GM12864 (cell line): ENCODE results near the gene KMT2A.
"Not testable (repeated sequence)": the region's sequence is repeated elsewhere in the genome, so short reads cannot be mapped to it uniquely, and the experiment has no call there.

Source experiments
- DNase-seq: peaks from one replicate; pipeline ENCODE4 v3.0.0-alpha.2; 2011; ENCODE audit warnings: low read depth
- H3K4me3 ChIP-seq: 2 replicates; pipeline ENCODE4 v1.5.1; 2011; ENCODE audit warnings: mild to moderate bottlenecking, low read depth, low read length, control low read depth
- CTCF ChIP-seq: IDR thresholded peaks from 2 replicates; pipeline ENCODE4 v1.5.1; 2011; ENCODE audit warnings: low read depth, mild to moderate bottlenecking, moderate library complexity, low read length, control low read depth, inconsistent platforms; ENCODE audit errors: missing control alignments

KMT2A gene

GRCh38 chr11:118462178-118462577 is 25.9 kb downstream of the KMT2A start:
- no peak for DNase-seq
- no peak overlapping the region for H3K4me3 ChIP-seq
- TF ChIP-seq CTCF = no peak

GRCh38 chr11:118468968-118469367 is 32.7 kb downstream of the KMT2A start:
- not testable (repeated sequence) for DNase-seq, H3K4me3 ChIP-seq

GRCh38 chr11:118471030-118471429 is 34.7 kb downstream of the KMT2A start:
- TF ChIP-seq CTCF = no peak
- H3K4me3 ChIP-seq = no peak overlapping the region
- no peak for DNase-seq

GRCh38 chr11:118473537-118473936 is 37.2 kb downstream of the KMT2A start:
- H3K4me3 ChIP-seq = no peak overlapping the region
- no peak for DNase-seq
- no peak for TF ChIP-seq CTCF

GRCh38 chr11:118476676-118477075 is 40.4 kb downstream of the KMT2A start:
- no peak overlapping the region for H3K4me3 ChIP-seq
- peak; percentile 2 for DNase-seq
- TF ChIP-seq CTCF = no peak

- not testable (repeated sequence) for DNase-seq, H3K4me3 ChIP-seq
These were observed 44.9 kb downstream of the KMT2A start for GRCh38 chr11:118481238-118481637.

- TF ChIP-seq CTCF = no peak
- no peak overlapping the region for H3K4me3 ChIP-seq
- no peak for DNase-seq
These were observed 48.1 kb downstream of the KMT2A start for GRCh38 chr11:118484405-118484804.

GRCh38 chr11:118485273-118485672 is 49.0 kb downstream of the KMT2A start:
- H3K4me3 ChIP-seq = no peak overlapping the region
- TF ChIP-seq CTCF = no peak
- DNase-seq = no peak
